GM12878 (cell line): ENCODE measurements around the gene SYT14. TPM values are rescaled to one million over a fixed set of nuclear protein-coding genes. Genes with fewer than 3 reads are reported as not detected.

ENCODE experiments used
- ATAC-seq: fragments of 200-7000 bp; cut with Tn5 transposase; 3 replicates; pipeline ENCODE4 v1.9.1; 2020; ENCODE audit warnings: mild to moderate bottlenecking, moderate library complexity
- BruUV-seq: library from RNA; stranded (reverse); fragments of 400-500 nt; replicated peaks from 2 replicates; lab custom pipeline; 2021; lab: Mats Ljungman, UMichigan
- CTCF ChIA-PET: fragments of 300-600 bp; sonication (Branson Sonifier 250); formaldehyde crosslinking; extraction: SDS; loops from one replicate; lab custom pipeline; 2021; ENCODE audit warnings: inconsistent platforms; lab: Yijun Ruan, JAX
- POLR2A ChIA-PET: fragments of 350-600 bp; formaldehyde crosslinking; extraction: SDS; loops from one replicate; lab custom pipeline; 2021; ENCODE audit warnings: inconsistent platforms; lab: Charles Lee
- RAD21 ChIA-PET: fragments of 300-600 bp; sonication (Branson Sonifier 250); formaldehyde crosslinking; loops from one replicate; lab custom pipeline; 2023; ENCODE audit warnings: antibody characterized with exemption; ENCODE audit not compliant: unreplicated experiment; lab: Charles Lee
- SMC1A ChIA-PET: fragments of 300-600 bp; sonication (Branson Sonifier 250); formaldehyde crosslinking; loops from one replicate; lab custom pipeline; 2023; ENCODE audit not compliant: unreplicated experiment, uncharacterized antibody; lab: Charles Lee
- DNase-seq: peaks from one replicate; pipeline ENCODE4 v3.0.0-alpha.2; 2011; ENCODE audit warnings: low read depth, low spot score
- FAIRE-seq: peaks from 3 replicates; lab custom pipeline; 2011; peaks lifted over from hg19 to GRCh38; lab: Jason Lieb, UNC
- H2AFZ ChIP-seq: 2 replicates; pipeline ENCODE4 v1.6.0; 2011; ENCODE audit warnings: low read depth, low read length, control low read depth; ENCODE audit not compliant: control insufficient read depth
- H3K27ac ChIP-seq: 2 replicates; pipeline ENCODE4 v1.5.1; 2011; ENCODE audit warnings: control low read depth; ENCODE audit not compliant: control insufficient read depth, insufficient read depth
- H3K27me3 ChIP-seq, 2 experiments: replicated peaks in 1 of 2; 2 replicates each; pipeline versions ENCODE4 v1.6.0 to v1.6.1; 2011; ENCODE audit warnings: low read length in 1 of 2; ENCODE audit not compliant: control insufficient read depth in 2 of 2, insufficient read depth in 2 of 2
- H3K36me3 ChIP-seq, 2 experiments: 2 replicates each; pipeline ENCODE4 v1.5.1; 2011; ENCODE audit warnings: low read length in 1 of 2; ENCODE audit not compliant: control insufficient read depth in 2 of 2, insufficient read depth in 2 of 2
- H3K4me1 ChIP-seq: 2 replicates; pipeline ENCODE4 v1.6.1; 2011; ENCODE audit warnings: mild to moderate bottlenecking, low read length, moderate library complexity, mixed read lengths; ENCODE audit not compliant: control insufficient read depth, insufficient read depth
- H3K4me2 ChIP-seq: 2 replicates; pipeline ENCODE4 v1.6.0; 2011; ENCODE audit warnings: control low read depth; ENCODE audit not compliant: control insufficient read depth, insufficient read depth
- H3K4me3 ChIP-seq: fragments of 200-600 bp; sonication (generic); 2 replicates; pipeline ENCODE4 v1.5.1; 2016
- H3K79me2 ChIP-seq: 2 replicates; pipeline ENCODE4 v1.6.0; 2011; ENCODE audit warnings: low read length; ENCODE audit not compliant: control insufficient read depth, insufficient read depth
- H3K9ac ChIP-seq: 2 replicates; pipeline ENCODE4 v1.8.0; 2011; ENCODE audit warnings: low read length, control low read depth, mixed read lengths; ENCODE audit not compliant: control insufficient read depth, insufficient read depth
- H3K9me3 ChIP-seq: replicated peaks from 3 replicates; pipeline ENCODE4 v1.5.1; 2011; ENCODE audit warnings: mild to moderate bottlenecking, low read length; ENCODE audit not compliant: control insufficient read depth, insufficient read depth
- H4K20me1 ChIP-seq: 2 replicates; pipeline ENCODE4 v1.6.0; 2011; ENCODE audit not compliant: control insufficient read depth, insufficient read depth
- ASH2L ChIP-seq: fragments of 300-600, 200-600 bp; sonication (generic); IDR thresholded peaks from 2 replicates; pipeline ENCODE4 v1.6.1; 2017; ENCODE audit warnings: low read depth, mild to moderate bottlenecking, borderline replicate concordance
- ESRRA ChIP-seq: IDR thresholded peaks from 2 replicates; pipeline ENCODE4 v1.6.1; 2012; ENCODE audit warnings: mild to moderate bottlenecking, low read length, improper control_type of control experiment
- FOXM1 ChIP-seq: IDR thresholded peaks from 2 replicates; pipeline ENCODE4 v1.6.1; 2012; ENCODE audit warnings: low read depth, mild to moderate bottlenecking, inconsistent platforms, low read length, moderate library complexity
- NR2F1 ChIP-seq: fragments of 450-650 bp; conservative IDR thresholded peaks from 2 replicates; pipeline ENCODE4 v1.6.1; 2017; ENCODE audit warnings: mild to moderate bottlenecking
- RAD21 ChIP-seq: IDR thresholded peaks from 2 replicates; pipeline ENCODE4 v1.6.1; 2011; ENCODE audit warnings: mild to moderate bottlenecking, low read depth, low read length, moderate library complexity; ENCODE audit not compliant: insufficient read depth
- REST ChIP-seq: IDR thresholded peaks from 2 replicates; pipeline ENCODE4 v1.6.1; 2012; ENCODE audit warnings: mild to moderate bottlenecking, low read depth, low read length
- ZBED1 ChIP-seq: IDR thresholded peaks from 2 replicates; pipeline ENCODE4 v1.6.1; 2016; ENCODE audit warnings: borderline replicate concordance
- ZNF24 ChIP-seq: fragments of 450-650 bp; IDR thresholded peaks from 2 replicates; pipeline ENCODE4 v1.6.1; 2017; ENCODE audit warnings: antibody characterized with exemption, mild to moderate bottlenecking
- WGBS: methylation state at CpG from one replicate; pipeline ENCODE4 v1.1.6; 2016; ENCODE audit warnings: low lambda C conversion rate; ENCODE audit not compliant: insufficient replicate concordance, insufficient coverage; ENCODE audit errors: missing lambda C conversion rate; 5-methylcytosine and 5-hydroxymethylcytosine counted together
- in situ Hi-C: fragments of 300-500 bp; cut with MboI; formaldehyde crosslinking; loops from 9 replicates; pipeline ENCODE4 v1.14.3; 2018; ENCODE audit warnings: mixed read lengths
- intact Hi-C: fragments of 100-400 bp; cut with micrococcal nuclease; formaldehyde crosslinking; loops from one replicate; pipeline ENCODE4 v1.14.2; 2022; ENCODE audit not compliant: unreplicated experiment
- polyA plus RNA-seq, 11 experiments: library from polyadenylated mRNA; depleted of rRNA in 4 of 11; unstranded in 6 of 11; stranded (reverse) in 5 of 11; fragments of >200 nt; fragmentation: Nextera tagmentation in 4 of 11; fragmentation: Illumina TruSeq in 1 of 11; extraction: Ambion mirVana in 4 of 11; extraction: Trizol in 1 of 11; gene quantifications; 1 replicate in 1 of 11; 2 replicates in 10 of 11; pipeline versions ENCODE4 v1.2.1 to v1.2.3, GENCODE V29; 2011 to 2016; ENCODE audit warnings: inconsistent platforms in 2 of 11, missing spikeins in 2 of 11, low read depth in 1 of 11
- total RNA-seq, 4 experiments: library from RNA; depleted of rRNA in 3 of 4; stranded (reverse); fragments of >200 nt in 3 of 4; fragmentation: Illumina TruSeq in 1 of 4; extraction: Trizol in 1 of 4; gene quantifications; 2 replicates each; pipeline versions ENCODE4 v1.2.1 to v1.2.3, GENCODE V29; 2013 to 2021

Gene SYT14
- total and polyA plus RNA-seq, 10 of the 15 experiments (the other 5 are each of a cell fraction or from before 2014, with no cell fraction given), result under 0.01 TPM; not detected in 9

- no peak for TF ChIP-seq FOXM1
- no peak for TF ChIP-seq ESRRA
- no peak for TF ChIP-seq ASH2L
- TF ChIP-seq ZBED1, result no peak
- TF ChIP-seq ZNF24, result no peak
- no peak for TF ChIP-seq NR2F1
- TF ChIP-seq, all 136 proteins: peak for 6
Measured at GRCh38 chr1:210129759-210130158, 191.7 kb downstream of the SYT14 start (continued).

GRCh38 chr1:210132582-210132981, 194.6 kb downstream of the SYT14 start:
- Histone ChIP-seq H3K4me3 (no peak overlapping the region), H4K20me1 (no peaks in the 10 kb centered on the region), H3K27me3 (no peaks in the 10 kb centered on the region), H3K9ac (no peak overlapping the region), H3K27ac (no peak overlapping the region), H3K36me3 (no peaks in the 10 kb centered on the region), H3K4me1 (no peaks in the 10 kb centered on the region), H3K4me2 (no peak overlapping the region), H2AFZ (no peak overlapping the region), H3K79me2 (no peaks in the 10 kb centered on the region), H3K9me3 (no peaks in the 10 kb centered on the region)
- BruUV-seq, result no TSS peak
- CTCF ChIA-PET, result no interaction called here
- no peak for TF ChIP-seq RAD21
- TF ChIP-seq REST, result peak; percentile 88
- RAD21 ChIA-PET, result no interaction called here
- intact Hi-C loops (no loop called here), in situ Hi-C loops (no loop called here)
- ATAC-seq (no peak), DNase-seq (no peak), FAIRE-seq (no peak)
- POLR2A ChIA-PET, result no interaction called here
- 44% methylated on average over 3 of the region's 3 CpGs for WGBS
- SMC1A ChIA-PET, result interaction anchor here (1.2 to 1.7 kb wide), 2 partner anchors 11 to 275 kb away, joined by 4 to 5 read pairs; no protein-coding TSS in a partner anchor
